ENCODE measurements around the gene RANBP3.

DNA sequence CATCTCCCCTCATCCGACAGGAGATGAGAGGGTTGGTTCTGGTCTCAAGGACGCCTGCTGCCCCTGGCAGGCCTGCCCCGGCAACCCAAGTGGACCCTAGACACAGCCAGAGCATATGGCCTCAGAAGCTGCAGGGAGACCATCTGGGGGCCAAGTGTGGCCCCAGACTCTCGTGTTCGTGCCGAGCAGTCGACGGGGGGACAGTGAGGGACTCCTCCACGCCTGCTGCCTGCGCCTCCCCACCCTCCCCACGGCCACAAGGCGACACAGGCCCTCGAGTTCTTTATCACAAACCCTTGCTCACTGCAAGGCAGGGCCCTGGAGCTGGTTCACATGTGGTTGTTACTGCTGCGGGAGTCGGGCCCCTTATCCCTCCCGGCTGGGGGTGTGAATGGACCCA is 54.6 kb downstream of the RANBP3 start:
- TF ChIP-seq, protein P1, sequence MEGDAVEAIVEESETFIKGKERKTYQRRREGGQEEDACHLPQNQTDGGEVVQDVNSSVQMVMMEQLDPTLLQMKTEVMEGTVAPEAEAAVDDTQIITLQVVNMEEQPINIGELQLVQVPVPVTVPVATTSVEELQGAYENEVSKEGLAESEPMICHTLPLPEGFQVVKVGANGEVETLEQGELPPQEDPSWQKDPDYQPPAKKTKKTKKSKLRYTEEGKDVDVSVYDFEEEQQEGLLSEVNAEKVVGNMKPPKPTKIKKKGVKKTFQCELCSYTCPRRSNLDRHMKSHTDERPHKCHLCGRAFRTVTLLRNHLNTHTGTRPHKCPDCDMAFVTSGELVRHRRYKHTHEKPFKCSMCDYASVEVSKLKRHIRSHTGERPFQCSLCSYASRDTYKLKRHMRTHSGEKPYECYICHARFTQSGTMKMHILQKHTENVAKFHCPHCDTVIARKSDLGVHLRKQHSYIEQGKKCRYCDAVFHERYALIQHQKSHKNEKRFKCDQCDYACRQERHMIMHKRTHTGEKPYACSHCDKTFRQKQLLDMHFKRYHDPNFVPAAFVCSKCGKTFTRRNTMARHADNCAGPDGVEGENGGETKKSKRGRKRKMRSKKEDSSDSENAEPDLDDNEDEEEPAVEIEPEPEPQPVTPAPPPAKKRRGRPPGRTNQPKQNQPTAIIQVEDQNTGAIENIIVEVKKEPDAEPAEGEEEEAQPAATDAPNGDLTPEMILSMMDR (conservative IDR thresholded peaks at IDR 0.05; ENCODE audit: low read depth in 2 of 2) = no peak
- TF ChIP-seq EZH2 (IDR thresholded peaks at IDR 0.05; ENCODE audit: low read depth, unreplicated experiment) (no peak), POLR2AphosphoS5 (IDR thresholded peaks at IDR 0.05; ENCODE audit: low read depth) (no peak), JUNB (IDR thresholded peaks at IDR 0.05; ENCODE audit: unreplicated experiment) (no peak), REST (IDR thresholded peaks at IDR 0.05; ENCODE audit: unreplicated experiment) (no peak), ZNF462 (CRISPR knock-in tag; IDR thresholded peaks at IDR 0.05) (no peak), EZH2phosphoT487 (IDR thresholded peaks at IDR 0.05; ENCODE audit: unreplicated experiment) (no peak)
